GM19238 (cell line): Measurements from ENCODE around the gene HOXB2.
"Not testable (repeated sequence)": the region's sequence is repeated elsewhere in the genome, so short reads cannot be mapped to it uniquely, and the experiment has no call there.

Experiments used
- DNase-seq: peaks from one replicate; pipeline ENCODE4 v3.0.0; 2011; ENCODE audit warnings: low spot score; ENCODE audit not compliant: insufficient read length

The HOXB2 gene

DNA sequence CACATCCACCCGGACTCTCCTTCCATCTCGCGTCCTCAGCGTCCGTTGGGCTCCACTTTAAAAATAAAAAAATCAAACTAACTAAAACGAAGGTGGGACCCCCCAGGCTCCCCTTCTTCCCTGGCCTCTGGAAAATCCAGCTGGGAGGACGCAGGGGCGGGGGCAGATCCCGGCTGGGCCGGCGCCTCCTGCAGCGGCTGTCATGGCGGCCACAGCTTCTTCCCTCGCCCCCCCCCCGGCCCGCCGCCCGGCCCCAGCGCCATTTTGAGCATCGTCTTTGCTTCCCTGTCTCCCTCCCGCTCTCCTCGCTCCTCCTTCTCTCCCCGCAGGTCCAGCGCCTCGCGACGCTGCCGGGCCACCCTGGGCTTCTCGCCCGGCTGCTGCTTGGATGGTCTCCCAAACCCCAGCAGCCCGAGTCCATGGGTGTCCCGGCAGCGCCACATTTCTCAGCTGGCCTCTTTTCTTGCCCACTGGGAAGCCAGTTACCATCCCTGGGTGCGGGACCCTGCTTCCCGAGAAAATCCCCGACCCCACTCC, 3.3 kb downstream of the HOXB2 start:
- no peak for DNase-seq

DNA sequence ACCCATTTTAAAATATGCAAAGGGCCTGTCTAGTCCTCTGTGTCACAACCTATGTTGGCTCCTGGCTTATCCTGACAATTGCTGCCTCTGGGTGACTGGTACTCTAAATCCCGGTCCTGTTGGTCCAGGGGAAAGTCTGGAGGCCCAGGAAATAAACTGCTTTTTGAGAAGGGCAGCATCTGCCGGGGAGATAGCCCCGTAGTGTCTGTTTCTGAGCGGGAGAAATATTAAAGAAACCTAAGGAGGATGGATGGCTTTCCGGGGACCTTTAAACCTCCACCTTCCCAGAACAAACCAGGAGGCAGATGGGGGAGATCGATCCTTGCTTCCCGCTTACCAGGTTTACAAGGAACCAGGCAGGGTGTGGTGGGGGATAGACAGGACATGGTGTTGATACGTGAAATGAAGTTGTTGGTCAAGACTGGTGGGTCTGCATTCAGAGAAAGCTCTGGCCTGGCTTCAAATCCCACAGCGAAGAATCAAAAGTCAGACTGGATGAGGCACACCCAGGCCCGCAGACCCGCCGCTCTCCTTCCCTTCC, 3.8 kb downstream of the HOXB2 start:
- no peak for DNase-seq

DNA sequence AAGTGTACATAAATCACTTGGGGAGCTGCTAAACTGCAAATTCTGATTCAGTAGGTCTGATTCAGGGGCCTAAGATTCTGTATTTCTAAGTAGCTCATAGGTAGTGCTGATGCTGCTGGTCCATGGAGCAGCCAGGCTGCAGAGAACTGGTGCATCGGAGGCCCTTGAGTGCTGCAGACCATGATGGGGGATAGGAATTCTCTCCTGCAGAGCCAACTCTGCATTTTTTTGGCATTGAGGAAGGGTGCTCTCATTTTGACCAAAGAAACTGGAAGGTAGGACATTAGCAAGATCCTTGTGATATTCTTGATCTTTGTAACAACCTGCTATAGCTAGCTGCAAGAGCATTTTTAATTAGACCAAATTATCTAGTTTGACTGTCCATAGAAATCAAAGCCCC, 4.7 kb downstream of the HOXB2 start:
- no peak for DNase-seq

DNA sequence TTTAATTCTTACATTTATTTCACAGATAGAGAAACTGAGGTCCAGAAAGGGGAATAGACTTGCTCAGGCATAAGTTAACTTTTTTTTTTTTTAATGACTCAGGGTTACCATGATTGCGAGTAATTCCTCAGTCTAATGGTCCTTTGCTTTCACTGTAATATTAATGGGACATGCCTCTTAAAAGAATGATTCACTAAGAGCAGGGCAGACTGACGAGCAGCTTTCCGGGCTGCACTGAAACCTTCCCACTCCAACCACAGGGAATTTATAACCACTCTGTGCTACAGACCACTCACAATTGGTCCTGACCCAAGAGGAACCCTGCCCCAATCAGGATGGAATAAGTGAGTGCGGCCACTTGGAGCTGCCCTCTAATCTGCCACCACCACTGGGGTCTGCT, 5.7 kb downstream of the HOXB2 start:
- DNase-seq = no peak

DNA sequence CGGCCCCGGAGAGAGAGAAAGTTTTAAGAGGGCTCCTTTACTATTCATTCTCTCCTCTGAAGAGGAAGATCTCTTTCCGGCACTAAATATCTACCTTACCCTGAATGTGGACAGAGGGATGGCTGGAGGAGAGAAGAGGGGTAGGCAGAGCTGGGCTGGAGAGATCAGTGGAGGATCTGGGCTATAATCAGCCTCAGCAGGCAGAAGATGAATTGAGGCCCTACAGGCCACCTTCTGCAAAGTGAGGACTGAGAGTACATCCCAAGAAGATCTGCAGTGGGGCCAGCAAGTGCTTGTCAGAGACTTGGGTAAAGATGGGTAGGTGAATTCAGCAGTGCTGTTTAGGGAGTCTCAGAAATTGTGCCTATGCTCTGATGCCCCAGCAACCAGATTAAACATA, 7.6 kb downstream of the HOXB2 start:
- DNase-seq = no peak

DNA sequence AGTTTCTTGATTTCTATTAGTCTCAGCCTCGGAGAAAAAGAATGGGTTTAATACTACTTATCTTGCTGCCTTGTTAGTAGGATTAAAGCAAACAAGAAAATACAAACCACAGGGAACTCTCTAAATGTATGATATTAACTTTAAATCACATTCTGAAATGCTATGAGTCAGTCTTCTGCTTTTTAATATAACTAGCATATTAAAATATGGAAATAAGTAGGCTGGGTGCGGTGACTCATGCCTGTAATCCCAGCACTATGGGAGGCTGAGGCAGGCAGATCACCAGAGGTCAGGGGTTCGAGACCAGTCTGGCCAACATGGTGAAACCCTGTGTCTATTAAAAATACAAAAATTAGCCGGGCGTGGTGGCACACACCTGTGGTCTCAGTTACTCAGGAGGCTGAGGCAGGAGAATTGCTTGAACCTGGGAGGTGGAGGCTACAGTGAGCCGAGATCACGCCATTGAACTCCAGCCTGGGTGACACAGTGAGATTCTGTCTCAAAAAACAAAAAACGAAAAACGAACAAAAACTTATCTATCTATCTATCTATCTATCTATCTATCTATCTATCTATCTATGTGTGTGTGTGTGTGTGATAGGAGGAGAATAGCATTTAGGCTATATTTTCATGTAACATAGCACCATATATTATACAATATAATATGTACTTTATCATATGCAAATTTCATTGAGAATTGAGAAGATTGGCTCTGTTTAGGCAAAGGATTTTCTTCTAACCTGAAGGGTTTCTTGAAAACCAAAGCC, 8.9 kb downstream of the HOXB2 start:
- not testable (repeated sequence) for DNase-seq

DNA sequence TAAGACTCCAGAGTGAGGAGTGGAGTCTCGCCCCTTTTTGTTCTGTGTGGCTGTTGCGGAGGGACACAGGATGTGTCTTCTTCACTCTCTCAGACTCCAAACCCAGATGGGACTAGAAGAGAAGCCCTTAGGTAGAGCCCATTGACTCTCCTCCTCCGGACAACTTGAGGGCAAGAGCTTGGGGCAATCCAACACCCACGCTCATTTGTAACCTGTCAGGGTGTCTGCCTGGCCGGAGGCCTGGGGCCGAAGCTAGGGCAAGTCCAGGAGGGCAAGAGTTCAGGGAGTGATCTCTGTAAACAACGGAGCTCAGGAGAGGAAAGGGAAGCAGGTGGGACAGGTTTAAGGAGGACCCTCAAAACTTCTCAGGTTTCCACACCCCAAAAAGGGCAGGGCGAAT, 12.6 kb downstream of the HOXB2 start:
- DNase-seq = no peak

DNA sequence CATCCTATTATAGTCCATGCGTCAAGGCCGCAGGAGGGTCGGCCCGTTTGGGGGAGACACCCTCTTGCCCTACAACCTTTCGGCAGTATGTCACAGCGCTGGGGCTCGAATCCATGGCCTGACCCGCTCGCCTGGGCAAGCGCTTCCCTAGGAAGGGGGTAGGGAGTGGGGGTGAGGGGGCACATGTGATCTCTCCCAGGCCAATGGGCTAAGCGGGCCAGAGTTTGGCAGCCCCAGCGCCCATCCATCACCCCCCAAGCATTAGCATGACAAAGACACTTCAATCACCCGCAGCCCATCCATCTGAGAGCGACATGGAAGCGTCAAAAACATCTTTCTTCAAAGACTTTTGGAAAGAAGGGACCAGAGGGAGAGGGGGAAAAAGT, 14.0 kb downstream of the HOXB2 start, which contains the start of gene HOXB1:
Gene HOXB1 (minus strand): TSS at position 125 of the 386 bp plus-strand sequence. CDS start 107 bp downstream, at position 18.
- DNase-seq = no peak

DNA sequence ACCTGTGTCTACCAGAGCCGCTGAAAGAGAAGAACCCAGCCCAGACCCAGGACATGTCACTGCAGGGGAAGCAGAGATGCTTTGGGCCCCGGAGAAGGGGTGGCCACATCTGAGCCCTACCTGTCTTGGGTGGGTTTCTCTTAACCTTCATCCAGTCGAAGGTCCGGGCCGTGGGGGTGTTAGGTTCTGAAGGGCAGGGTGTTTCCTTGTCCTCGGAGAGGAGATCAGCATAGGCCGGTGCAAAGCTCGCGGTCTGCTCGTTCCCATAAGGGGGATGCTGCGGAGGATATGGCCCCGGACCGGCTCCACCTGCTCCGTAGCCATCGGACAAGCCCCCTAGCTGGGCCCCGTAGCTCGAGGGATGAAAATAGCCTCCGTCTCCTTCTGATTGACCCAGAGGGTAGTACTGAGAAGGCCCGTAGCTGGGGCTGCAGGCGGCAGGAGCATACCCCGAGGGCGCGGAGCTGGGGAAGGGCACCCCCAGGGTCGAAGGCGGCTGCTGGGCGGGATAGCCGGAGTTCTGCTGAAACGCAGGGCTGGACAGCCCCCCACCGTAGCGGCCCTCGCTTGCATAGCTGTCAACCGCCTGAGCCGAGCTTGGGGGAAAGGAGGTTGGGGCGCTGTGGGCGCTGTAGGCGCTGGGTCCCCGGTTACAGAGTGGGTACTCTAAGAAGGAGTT, 14.6 kb downstream of the HOXB2 start:
- no peak for DNase-seq

DNA sequence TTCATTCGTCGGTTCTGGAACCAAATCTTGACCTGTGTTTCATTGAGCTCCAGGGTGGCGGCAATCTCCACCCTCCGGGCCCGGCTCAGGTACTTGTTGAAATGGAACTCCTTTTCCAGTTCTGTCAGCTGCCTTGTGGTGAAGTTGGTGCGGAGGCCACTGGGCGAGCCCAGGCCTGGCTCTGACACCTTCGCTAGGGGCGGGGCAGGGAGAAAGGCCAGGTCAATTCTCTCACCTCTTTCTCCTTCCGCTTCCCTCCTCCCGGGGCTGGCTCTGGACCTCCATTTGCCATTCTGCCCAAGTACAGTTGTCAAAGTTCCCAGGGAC, 15.3 kb downstream of the HOXB2 start:
- DNase-seq = no peak

DNA sequence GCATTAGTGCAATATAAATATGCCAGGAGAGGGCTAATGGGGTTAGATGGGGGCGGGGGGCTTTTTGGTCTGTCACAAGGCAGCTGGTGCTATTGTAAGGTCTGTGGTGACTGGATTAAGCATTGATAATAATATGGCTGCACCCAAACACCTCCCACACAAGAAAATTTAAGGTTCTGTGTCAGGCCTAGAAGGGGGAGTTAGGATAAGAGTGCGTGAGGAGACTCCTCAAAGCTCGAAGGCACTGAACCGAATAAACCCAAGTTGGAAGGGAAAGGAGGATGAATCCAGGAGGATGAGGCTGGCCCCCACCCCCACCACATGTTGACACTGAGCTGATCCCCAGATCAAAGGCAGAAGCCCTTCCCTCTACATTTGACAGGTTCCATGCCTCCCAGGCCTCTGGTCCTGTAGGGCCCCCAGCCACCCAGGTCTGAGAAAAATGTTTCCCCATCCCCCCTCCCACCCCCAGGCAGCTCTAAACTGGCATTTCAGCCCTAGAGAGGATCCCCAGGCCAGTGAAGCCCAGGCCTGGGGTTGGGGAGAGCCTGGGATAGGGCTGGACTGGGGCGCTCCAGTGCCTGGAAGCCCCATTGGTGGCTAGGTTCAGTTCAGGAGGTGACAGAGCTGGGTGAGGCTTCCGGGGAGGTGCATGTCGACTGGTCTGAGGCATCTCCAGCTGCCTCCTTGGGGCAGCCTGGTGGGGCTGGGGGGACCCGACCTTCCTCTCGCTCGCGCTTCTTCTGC, 15.8 kb downstream of the HOXB2 start:
- no peak for DNase-seq

DNA sequence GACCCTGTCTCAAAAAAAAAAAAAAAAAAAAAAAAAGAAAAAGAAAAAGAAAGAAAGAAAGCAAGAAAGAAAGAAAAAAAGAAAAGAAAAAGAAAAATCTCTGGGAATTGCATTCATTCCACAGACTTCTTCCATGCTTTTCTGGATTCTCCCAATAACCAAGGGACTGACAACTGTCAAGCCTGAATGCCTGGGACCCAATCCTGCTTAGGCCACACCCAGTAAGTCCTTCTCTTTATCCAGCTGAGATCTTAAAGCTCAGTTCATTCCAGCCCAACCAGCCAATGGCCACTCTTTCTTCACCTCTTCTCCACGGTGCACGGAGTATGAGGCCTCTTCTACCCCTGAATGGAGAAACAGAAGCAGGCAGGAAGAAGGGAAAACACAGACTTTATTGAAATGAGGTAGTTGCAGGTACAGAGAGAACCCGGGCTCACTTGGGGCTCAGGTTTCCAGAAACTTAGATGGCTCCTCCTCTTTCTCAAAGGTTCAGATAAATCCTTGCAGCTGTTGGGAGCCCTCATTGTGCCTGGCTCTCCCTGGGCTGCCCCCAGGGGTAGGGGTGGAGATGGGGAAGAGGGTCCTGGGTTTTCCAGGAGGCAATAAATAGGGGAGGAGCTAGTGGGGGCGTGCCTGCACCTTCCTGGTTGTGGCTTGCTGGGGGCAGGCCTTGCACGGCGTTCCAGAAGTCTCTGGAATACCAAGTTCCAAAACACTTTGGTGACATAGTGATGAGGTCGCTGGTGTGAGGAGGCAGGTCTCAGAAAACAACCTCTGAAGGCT, 16.6 kb downstream of the HOXB2 start:
- no peak for DNase-seq

DNA sequence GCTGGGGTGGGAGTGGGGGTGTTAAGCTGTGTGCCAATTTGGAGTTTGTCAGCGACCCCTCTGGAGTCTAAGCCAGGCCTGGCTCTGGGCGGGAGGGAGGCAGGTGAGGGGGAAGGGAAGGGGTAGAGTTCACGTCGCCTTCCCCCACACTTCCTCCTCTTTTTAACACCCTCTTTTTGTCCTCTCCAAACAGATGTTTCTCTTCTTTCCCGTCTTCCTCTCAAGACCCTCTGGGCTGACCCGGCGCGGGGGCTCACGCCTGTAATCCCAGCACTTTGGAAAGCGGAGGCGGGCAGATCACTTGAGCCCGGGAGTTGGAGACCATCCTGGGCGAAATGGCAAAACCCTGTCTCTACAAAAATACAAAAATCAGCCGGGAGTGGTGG, 17.4 kb downstream of the HOXB2 start:
- no peak for DNase-seq

DNA sequence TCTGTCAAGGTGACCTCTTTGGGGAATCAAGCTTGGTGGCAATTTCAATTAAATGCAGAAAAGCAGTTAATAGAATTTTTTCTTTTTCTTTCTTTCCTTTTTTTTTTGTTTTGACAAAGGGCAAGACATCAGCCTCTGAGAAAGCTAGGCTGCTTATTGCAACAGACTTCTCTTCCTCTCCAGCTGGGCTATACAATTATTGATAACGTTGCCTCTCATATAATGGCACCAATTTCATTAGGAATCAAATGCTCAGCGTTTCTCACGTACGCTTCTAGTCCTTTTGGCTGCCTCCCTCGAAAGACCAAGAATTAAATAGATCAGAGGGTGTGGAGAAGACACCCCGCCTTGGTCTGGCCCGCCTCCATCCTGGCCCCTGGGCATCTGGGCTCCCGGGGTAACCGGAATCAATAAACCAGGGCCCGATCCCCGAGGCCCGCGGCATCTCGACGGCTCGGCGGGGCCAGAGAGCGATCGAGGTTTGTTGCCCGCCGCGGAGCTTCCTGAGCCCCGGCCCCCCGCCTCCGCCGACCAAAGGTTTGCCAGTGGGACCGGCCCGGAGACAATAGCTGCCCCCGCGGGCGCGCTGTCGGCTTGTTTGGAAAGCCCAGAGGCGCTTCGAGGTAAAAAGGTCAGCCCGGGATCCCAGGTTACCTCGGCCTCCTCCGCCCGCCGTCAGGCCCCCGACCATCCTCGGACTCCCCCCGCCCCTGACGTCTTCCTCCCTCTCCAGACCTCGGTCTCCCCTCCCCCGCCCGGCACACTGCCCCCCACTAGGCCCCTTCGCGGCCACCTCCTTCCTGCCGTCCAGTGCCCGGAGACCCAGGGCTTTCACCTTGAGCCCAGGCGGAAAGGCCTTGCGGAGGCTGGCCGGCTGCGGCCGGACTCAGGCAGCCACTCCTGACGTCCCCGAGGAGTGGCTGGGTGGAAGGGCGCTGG, 18.0 kb downstream of the HOXB2 start:
- no peak for DNase-seq

DNA sequence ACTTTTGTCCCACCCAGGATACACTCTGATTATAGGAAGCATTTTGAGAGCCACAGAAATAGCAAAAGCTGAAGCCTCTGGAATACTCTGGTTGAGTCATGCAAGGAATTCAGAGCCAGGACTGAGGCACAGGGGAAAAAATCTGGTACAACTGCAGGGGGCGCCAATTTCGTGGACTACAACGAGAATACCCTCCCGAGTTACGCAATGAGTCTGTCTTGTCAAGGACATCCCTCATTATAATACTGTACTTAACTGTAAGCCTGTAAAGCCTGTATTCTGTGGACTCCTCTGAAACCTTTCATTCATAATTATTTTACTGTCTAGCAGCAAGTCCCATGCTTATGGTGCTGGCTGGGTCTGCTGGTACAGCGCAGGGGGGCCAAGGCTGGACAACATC, 21.9 kb downstream of the HOXB2 start:
- DNase-seq = no peak

DNA sequence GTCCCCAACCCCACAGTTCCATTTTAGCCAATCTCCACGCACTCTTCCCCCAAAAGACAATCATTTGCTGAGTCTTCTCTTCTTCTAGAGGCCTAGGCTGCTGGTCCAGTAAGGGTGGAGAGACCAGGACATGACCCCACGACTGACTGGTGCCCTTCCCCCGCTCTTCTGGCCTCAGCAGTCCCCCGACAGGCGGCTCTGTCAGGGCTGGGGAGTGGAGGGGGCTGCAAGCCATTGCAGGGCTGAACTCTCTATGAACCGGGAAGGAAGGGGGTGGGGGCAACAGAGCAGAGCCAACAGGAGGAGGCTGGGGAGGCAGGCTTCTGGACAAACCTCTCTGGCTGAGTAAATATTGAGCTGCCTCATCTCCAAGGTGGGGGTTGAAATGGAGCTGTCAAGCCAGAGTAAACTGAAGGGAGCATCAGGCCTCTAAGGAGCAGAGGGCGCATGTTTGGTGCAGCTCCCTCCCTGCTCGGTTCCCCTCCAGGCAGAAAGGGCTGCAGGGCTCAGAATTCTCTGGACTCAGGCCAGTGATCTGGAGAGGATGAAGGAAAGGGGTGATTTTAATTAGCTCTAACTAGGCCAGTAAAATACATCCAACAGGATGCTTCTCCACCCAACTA, 22.8 kb downstream of the HOXB2 start:
- no peak for DNase-seq

DNA sequence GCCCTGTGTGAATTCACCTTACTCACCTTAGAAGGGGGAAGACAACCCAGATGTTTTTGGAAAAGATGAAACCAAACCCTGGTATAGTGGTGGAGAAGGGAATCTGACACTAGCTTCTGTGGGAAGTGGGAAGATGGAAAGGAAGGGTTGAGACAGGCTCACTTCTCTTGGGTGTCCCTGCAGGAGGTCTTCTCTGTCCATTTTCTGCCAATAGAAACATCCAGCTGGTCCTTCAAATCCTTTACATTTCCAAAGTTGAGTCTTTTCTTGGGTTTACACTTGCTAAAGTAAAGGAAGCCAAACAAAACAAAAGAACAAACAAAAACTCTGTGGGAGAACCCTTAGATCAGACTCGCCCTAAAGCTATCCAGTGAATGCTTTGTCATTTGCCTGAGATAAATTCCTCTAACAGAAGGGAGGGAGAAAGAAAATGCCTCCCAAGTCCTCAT, 24.3 kb downstream of the HOXB2 start:
- DNase-seq = no peak

DNA sequence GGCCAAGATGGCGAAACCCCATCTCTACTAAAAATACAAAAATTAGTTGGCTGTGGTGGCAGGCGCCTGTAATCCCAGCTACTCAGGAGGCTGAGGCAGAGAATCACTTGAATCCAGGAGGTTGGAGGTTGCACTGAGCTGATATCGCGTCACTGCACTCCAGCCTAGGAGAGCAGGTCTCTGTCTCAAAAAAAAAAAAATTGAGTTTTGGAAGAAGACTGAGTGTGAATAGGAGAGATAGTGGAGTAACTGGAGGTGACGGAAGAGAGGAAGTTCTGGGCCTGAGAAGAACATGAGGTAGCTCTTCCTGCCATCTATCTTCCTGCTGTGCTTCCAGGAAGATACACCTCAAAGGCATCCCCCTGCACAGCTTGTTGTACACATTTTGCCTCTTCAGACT, 25.5 kb downstream of the HOXB2 start:
- no peak for DNase-seq

DNA sequence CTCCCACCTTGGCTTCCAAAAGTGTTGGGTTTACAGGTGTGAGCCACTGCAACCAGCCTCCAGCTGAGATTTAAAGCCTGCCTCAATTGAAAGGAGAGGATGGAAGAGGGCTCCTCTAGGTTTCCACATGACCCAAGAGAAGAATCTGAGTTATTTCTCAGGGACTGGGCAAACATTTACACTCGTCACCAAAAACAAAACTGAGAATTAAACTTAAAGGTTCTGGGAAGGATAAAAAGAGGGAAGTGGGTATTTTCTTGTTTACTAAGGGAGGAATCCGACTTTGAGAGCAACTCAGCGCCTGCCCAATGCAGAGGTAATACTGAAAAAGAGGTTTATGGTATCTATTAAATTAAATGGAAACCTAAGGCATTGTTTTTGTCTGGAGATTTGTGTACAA, 27.4 kb downstream of the HOXB2 start:
- DNase-seq = no peak
